NK-92 treated with Interleukin-12 subunit alpha and Interleukin-12 subunit beta, amount 100 ng/mL, for 24 hours (cell line): Measurements from ENCODE around the gene RPS24.
A peak's percentile ranks its signal among the peaks of the same experiment; 100 is the strongest.

Source experiments
- DNase-seq: peaks from one replicate; lab custom pipeline; 2025; lab: John Stamatoyannopoulos, UW

The RPS24 gene

DNA sequence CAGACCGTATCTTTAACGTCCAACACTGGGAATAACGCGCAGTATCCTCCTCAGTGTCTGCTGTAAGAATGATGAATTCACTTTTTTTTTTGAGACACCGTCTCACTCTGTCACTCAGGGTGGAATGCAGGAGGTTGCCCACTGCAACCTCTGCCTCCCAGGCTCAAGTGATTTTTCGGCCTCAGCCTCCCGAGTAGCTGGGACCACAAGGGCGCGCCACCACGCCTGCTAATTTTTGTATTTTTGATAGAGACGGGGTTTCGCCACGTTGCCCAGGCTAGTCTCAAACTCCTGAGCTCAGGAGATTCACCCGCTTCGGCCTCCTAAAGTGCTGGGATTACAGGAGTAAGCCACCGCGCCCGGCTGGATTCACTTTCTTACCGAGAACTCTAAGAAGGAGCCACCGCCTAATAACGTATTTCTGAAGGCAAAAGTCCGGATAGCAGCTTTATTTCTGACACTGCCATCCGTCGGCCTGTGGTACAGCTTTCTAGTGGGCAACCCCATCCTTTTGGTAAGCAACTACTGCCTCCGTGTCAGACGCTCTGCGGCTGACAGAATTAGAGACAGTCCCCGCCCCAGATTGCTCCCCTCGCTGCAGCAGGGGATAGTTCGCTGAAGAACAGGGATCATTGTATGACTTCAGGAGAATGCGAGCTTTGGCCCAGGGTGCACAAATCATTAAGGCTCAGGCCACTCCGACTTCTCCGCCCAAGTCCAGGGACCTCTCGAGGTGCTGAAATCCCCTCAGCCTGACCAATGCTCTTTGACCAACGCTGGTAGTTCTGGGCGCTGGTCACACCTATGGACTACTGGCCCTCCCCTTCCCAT lies 5.0 kb upstream of the RPS24 start:
- DNase-seq = no peak

DNA sequence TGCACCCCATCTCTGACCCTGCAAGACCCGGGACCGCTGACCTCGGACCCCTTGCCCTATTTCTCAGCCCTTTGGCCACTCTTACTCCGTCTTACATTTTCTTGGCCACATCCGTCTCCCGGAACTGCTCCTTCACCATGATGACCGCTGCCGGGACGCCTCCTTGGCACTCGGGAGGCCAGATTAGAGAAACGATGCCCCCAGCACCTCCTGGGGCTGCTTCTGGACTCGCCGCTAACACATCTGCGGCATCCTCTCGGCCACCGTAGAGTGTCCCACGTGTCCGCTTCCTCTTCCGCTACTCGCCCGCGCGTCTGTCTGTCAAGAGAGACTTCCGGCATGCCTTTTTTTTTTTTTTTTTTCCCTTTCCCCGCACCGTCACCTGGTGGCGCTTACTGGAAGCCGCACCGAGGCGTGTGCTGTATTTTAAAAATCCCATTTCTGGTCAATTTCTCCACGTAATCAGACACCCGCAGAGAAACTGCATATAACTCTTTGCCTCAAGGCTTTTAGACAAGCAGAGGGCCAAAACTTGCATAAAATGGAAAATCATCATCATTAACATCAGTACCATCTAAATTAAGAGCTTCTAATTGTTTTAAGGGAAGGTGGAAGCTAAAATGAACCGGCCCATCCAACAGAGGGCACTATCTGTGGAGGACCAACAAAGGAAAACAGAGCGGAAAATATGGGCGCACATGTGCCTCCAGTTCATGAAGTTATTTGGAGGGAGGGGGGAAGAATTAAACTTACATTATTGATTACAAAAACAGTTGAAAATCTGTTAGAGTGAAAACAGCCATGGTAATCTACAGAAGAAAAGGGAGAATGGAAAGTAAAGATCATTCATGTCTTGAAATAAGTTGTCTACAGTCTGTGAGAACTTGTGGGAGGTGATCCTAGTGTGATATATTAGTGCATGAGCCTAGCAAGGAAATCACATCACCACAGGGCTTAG lies 4.1 kb upstream of the RPS24 start, which contains the start of gene POLR3A:
Gene POLR3A, minus strand, starts transcription at position 247 of the 958 bp plus-strand sequence. Its CDS starts 108 bp downstream, at position 139.
- DNase-seq = peak; percentile 82

DNA sequence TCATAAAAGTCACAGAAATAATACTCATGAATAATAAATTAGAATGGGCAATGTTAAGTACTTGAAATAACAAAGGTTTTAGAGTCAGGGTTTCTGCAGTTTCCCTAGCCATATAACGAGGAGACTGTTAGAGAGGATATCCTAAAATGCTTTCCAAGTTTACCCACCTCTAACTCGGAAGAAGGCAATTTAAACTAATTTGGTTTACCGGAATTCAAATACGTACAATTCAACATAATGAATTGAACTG lies 351 bp upstream of the RPS24 start:
- no peak for DNase-seq

DNA sequence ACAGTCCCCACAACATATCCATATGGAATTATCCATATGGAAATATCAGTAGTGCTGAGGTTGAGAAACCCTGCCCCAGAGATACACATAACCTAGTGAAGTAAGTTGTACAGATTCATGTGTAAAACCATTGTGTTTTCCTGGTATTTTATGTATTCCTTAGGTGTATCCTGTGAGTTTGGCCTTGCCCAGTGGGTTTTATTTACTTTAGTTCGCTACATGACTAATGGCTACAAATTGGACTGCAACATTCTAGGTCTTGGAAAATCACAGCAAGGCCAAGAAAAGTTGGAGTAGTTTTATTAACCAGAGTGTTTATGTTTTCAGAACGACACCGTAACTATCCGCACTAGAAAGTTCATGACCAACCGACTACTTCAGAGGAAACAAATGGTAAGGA lies 1.4 kb downstream of the RPS24 start:
- no peak for DNase-seq

DNA sequence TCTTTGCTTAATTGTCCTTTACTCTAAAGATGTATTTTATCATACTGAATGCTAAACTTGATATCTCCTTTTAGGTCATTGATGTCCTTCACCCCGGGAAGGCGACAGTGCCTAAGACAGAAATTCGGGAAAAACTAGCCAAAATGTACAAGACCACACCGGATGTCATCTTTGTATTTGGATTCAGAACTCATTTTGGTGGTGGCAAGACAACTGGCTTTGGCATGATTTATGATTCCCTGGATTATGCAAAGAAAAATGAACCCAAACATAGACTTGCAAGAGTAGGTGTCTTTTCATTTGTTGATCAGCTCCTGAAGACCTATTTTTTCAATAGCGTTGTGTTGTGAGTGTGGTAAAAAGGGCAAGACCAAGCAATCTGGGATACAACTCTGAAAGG lies 1.8 kb downstream of the RPS24 start:
- DNase-seq = no peak

DNA sequence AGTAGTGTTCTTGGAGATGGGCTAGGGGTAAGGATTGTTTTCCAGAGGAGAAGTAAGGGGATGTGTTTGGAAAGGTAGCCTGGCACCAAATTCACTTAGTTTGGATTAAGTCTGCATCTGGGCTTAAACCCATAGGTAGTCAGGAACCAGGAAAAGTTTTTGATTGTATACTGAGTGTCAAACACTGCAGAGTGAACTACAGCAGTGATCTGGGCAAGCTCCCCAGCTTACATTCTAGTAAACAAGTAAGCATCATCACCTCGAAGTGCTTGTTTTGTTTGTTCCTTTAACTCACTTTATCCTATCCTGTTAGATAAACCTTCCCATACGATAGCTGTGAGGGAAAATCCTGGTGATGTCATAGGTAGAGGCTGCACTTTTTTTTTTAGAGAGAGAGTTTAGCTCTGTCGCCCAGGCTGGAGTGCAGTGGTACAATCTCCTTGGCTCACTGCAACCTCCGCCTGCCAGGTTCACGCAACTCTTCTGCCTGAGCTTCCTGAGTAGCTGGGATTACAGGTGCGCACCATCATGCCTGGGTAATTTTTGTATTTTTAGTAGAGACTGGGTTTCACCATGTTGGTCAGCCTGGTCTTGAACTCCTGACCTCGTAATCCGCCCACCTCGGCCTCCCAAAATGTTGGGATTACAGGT lies 2.4 kb downstream of the RPS24 start:
- no peak for DNase-seq

DNA sequence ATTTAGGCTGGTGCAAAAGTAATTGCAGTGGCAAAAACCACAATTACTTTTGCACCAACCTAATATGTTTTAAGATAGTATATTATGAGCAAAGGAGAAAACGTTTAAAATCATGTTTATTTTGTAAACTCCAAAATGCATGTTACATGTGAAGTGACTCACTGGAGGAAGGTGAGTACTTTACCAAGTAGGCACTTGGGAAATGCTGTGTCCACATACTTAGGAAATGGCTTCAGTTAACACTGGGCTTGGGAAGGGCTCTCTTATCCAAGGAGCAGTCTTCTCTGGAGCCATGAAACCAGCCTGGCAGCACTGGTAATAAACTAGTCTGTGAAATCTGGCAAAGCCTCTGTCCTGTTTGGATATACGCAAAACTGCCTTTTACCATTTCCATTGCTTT lies 4.4 kb downstream of the RPS24 start:
- no peak for DNase-seq

DNA sequence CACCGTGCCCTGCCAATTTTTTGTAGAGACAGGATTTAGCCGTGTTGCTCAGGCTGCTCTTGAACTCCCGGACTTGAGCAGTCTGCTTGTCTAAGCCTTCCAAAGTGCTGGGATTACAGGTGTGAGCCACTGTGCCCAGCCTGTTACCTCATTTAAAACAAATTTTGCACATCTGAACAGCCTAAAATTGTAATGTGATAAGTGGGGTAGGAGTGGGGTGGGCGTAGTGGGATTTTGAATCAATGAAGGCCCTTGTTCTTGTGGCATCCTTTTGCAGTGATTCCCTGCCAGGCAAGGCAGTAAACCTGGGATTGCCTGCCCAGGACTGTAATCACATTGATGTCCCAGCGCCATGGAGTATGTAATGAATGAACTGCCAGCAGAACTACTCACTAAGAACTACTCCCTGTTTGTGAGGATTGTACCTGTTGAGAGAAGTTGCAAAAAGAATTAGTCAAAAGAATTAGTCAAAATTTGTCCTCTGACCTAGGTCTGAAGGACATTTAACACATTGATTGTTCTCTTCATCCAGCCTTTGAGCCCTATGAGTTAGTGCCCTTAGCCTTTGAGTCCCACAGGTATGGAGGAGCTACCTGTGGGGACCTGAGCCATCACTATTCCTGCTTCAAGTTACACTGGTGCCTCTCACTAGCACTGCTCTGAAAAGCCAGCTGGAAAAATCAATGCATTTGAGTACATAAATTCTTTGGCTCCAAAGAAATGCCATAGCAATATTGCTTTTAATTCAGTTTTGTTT lies 5.3 kb downstream of the RPS24 start:
- DNase-seq = no peak

DNA sequence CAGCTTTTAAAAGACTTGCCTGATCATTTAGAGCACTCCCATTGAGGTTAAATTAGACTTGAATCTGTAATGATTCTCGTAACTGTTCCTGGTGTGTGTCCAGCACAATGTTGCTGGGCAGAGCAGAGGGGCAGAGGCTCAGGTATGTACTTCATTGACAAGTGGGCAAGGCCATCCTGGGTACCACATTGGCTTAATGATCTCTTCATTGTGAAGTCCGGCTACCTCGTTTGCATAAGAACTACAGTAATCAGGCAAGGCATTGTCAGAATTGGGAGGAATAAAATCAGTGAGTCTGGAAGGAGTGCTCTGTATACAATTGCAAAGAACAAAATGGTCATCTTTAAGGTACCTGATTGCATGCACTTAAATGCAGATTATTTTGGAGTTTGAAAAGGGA lies 6.1 kb downstream of the RPS24 start:
- DNase-seq = no peak

DNA sequence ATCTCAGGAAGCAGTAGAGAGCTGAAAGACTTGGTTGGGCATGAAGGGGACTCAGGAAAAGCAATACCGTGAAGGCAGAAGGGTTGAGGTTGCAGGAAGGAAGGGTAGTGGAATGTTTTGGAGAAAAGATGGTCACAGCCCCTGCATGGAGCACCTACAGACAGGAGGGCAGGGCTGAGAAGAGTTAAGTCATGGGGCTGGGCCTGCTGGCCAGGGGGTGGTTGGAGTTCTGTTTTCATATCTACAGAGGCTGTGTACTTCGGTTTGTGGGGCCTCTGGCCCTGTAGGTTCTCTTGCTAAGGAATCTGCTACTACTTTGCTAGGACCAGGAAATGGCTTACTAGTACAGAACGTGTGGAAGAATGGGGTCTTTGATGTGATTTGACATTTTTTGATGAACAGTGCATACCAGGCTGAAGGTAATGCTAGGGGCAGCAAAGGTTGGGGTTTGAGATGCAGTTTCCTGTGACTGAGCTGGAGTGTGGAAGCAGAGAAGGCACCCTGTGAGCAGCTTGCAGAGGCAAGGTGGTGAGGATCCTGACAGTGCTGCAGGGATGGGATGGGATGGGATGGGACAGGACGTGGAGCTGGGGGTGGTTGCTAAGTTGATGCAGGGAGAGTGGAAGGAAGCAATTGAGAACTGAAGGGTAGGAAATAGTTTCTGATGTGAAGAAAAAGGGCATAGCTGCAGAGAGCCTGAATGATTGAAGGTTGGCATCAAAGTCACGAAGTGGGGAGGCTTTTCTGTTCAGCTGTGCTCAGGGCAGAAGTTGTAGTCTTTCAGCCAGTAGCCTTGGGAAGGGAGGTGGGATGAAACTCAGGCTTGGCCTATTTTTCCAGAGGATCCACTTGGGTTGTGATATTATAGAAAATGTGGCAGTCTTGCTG lies 7.8 kb downstream of the RPS24 start:
- no peak for DNase-seq

DNA sequence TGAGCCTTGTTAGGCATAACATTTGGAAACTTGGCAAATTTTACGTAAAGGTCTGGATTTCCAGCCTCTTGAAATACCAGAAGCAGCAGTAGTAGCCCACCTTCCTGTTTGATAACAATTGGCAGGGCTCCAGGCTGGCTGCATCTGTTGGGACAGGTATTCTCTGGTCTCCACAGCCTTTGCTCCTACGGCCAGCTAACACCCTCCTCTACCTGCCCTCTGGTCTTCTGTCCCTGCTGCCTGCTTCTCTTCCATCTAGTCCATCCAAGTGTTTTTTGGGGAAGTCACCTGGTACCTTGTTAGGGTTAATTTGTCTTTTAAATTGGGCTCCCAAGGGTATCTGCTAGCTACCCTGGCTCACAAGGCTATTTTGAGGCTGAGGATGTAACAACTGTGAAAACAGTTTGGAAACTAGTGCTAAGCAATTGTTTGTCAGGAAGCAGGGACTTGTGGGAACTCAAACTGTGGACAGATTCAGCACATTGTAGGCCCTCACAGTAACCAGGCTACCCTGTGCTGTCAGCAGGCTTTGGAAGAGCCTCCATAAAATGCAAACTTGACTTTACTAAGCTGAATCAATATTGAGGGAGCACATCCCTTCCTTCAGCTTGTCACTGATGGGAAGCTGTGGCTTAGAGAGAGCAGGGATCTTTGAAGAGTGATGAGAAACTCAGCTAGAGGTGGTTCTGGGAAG lies 8.5 kb downstream of the RPS24 start:
- no peak for DNase-seq

DNA sequence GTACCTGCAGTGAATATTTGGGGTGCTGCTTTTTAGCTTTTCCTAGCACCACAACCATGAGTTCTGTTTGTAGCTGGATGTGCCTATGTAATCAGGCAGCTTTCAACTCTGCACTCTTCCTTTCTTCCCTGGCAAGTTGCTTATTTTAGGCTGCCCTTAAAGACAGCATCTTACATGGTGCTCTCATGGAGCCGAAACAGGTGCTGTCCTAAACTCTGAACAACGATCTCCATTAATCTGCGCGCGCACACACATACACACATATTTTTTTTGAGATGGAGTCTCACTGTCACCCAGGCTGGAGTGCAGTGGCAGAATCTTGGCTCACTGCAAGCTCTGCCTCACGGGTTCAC lies 9.1 kb downstream of the RPS24 start:
- DNase-seq = no peak

DNA sequence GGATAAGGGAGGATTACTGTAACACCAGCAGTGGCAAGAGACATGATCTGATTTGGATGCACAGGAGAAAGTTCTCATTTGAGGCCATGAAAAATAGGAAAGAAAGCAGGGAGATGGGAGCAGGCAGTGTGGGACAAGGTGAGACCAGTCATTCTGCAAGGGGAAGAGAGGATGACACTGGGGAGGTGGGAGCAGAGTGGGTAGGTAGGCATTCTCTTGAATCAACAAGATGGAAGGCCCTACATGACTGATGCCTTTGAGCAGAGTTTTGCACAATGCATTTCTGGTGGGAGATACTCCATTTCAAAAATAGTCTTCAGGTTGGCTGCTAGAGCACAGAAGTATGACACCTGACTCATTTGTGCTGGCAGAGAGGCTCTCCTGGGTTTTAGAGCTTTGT lies 10.5 kb downstream of the RPS24 start:
- DNase-seq = no peak

DNA sequence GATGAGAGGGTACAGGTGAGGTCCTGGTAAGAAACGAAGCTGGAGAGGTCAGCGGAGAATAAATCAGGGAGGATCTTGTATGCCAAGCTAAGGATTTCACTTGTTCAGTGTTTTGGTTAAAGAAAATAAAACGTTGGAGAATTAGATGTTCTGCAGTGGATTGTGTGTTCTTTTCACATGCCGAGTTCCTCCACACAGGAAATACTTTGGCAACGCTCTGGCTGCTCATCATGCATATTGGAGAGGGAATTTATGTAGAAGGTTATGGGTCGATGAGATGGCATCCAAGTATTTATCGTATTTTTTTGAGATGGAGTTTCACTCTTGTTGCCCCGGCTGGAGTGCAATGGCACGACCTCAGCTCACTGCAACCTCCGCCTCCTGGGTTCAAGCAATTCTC lies 11.0 kb downstream of the RPS24 start:
- DNase-seq = no peak

DNA sequence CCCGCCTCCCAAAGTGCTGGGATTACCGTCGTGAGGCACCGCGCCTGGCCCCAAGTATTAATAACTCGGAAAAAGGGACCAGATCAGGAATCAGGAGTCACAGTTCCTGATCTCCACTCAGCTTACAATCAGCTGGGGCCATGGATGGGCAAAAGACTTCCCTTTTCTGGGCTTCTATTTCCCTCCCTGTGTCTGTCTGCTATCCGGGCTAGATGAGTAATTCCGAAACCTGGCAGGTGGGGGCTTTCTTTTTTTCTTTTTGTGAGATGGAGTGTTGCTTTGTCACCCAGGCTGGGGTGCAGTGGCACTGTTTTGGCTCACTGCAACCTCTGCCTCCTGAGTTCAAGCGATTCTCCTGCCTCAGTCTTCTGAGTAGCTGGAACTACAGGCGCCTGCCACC lies 11.6 kb downstream of the RPS24 start:
- no peak for DNase-seq

DNA sequence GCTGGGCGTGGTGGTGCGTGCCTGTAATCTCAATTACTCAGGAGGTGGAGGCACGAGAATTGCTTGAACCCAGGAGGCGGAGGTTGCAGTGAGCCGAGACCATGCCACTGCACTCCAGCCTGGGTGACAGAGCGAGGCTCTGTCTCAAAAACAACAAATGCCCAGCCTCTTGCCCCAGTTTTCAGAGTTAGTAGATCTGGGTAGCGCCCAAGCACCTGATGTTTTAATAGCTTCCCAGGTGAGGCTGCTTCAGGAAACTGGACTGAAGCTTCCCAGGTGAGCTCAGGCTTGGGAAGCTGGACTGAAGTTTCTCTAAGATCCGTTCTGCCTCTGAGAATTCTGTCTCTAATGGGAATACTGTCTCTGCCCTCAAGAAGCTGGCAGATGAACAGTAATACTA lies 12.2 kb downstream of the RPS24 start:
- DNase-seq = no peak

DNA sequence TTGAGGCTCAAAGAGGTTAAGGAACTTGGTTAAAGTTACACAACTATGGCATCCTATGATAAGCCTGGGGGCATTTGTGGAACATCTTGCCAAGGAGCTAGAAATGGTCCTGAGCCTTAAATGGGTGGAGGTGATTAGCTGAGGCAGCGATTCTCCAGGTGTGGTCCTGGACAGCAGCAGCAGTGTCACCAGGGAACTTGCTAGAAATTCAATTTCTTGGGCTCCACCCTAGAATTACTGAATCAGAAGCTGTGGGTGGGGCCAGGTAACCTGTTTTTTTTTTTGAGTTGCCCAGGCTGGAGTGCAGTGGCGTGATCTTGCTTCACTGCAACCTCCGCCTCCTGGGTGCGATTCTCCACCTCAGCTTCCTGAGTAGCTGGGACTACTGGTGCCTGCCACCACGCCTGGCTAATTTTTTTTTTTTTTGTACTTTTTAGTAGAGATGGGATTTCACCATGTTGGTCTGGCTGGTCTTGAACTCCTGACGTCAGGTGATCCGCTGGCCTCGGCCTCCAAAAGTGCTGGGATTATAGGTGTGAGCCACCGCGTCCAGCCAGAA lies 13.1 kb downstream of the RPS24 start:
- DNase-seq = no peak

DNA sequence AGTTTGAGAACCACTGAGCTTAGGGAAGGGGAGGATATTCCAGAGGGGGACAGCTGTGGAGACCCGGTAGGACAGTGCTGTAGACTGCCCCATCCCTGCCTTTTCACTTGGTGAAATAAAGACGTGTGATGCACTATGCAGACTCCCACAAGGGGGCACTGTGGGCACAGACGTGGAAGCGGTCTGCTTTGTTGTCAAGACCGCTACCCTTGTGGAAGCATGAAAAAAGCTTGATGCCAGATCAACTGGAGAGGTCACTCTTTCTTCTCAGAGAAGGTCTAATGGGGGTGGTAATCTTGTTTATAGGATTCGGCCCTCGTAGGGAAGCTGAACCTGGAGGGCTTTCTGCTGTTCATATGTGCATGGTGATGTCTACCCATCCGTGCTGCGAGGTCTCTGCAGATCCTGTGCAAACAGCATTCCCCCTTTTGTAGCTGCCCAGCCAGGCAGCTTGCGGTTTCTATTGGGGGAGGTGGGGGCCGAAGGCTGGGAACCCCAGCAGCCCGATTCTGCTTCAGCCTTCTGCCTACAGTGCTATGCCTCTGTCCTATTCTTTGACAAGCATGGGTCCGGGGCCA lies 13.7 kb downstream of the RPS24 start:
- peak; percentile 8 for DNase-seq

DNA sequence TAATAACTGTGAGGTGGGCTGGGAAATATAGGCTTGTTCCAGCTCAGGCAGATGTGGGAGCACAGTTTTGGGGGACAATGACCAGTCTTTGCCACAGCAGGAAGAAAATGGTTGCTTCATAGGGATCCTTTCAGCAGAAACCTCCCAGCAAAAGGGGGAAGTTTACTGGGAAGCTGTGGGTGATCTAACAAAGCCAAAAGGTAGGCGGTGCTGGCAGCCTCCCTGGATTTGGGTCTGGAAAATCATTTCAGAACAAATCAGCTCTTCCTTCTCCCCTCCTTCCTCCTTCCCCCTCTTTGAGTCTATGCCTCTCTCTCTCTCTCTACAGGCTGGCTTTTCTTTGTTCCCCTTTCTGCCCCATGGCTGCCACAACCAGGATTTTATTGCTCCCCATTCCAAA lies 16.2 kb downstream of the RPS24 start:
- DNase-seq = no peak
